ENCODE measurements around the gene CD99L2.
"Not testable (repeated sequence)": the region's sequence is repeated elsewhere in the genome, so short reads cannot be mapped to it uniquely, and the experiment has no call there.

CD99L2 gene

GRCh38 chrX:150896632-150897031 is 1.8 kb downstream of the CD99L2 start:
- no peak for DNase-seq (ENCODE audit: low read depth)

DNA sequence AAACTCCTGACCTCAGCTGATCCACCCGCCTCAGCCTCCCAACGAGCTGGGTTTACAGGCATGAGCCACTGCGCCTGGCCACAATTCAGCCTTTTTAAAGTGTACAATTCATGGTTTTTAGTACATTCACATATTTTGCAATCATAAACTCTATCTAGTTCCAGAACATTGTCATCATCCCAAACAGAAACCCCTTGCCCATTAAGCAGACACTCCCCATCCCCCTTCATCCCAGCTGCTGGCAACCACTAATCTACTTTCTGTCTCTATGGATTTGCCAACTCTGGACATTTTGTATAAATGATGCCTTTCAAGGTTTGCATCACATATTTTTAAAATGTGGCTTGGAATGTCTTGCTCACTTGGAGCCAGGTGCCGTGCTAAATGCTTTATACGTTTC is 4.5 kb downstream of the CD99L2 start:
- DNase-seq (ENCODE audit: low read depth): no peak

- DNase-seq (ENCODE audit: low read depth): no peak
These were observed 9.3 kb downstream of the CD99L2 start for GRCh38 chrX:150889131-150889530.

DNA sequence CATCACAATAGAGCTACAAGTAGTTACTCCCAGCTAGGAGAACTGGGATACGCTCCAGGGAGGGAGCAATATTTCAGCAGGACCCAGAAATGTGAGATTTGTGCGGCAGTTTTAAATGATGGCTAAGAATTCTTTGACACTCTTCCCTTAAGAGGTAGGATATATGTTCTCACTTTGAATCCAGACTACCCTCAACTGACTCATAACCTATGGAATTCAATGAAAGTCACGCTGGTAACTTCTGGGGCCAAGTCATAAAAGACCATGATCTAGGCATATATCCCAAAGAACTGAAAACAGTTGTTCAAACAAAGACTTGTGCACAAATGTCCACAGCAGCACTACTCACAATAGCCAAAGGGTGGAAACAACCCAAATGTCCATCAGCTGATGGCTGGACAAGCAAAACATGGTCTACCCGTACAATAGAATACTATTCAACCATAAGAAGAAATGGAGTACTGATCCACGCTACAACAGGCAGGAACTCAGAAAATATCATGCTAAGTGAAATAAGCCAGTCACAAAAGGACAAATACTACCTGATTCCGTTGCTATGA is 10.5 kb downstream of the CD99L2 start:
- no peak for DNase-seq (ENCODE audit: low read depth)

DNA sequence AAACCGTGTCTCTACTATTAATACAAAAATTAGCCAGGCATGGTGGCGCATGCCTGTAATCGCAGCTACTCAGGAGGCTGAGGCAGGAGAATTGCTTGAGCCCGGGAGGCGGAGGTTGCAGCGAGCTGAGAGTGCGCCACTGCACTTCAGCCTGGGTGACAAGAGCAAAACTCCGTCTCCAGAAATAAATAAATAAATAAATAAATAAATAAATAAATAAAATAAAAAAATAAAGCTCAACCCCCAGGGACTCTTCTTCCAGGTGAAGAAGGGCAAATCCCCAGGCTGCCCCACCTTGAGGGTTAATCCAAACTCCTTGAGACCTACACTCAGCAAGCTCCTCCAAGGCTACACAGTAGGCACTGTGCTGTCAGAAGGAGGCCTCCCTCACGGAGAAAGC is 11.2 kb downstream of the CD99L2 start:
- DNase-seq (ENCODE audit: low read depth): not testable (repeated sequence)

GRCh38 chrX:150886381-150886780 is 12.1 kb downstream of the CD99L2 start:
- DNase-seq (ENCODE audit: low read depth): no peak

GRCh38 chrX:150880808-150881165 is 17.7 kb downstream of the CD99L2 start:
- no peak for DNase-seq (ENCODE audit: low read depth)

GRCh38 chrX:150879855-150880807 is 18.3 kb downstream of the CD99L2 start:
- DNase-seq (ENCODE audit: low read depth): no peak

- not testable (repeated sequence) for DNase-seq (ENCODE audit: low read depth)
These were observed 22.8 kb downstream of the CD99L2 start for GRCh38 chrX:150875621-150876020.

DNA sequence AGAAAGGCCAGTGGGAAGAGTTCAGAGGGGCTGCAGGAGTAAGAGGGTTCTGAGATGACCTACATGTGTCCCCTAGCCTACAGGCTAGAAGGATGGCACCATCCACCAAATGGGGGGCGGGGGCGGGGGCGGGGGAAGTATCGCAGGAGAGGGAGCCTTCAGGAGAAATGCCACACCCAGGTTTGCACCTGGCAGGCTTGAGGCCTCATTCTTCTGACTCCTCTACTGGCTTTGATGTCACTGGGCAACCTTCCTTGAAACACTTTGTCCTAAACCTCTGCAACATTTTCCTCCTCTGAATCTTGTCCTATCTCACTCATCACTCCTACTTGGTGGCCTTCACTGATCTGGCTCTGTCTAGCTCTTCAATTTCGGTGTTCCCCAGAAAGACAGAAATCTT is 24.0 kb downstream of the CD99L2 start:
- DNase-seq (ENCODE audit: low read depth): no peak

DNA sequence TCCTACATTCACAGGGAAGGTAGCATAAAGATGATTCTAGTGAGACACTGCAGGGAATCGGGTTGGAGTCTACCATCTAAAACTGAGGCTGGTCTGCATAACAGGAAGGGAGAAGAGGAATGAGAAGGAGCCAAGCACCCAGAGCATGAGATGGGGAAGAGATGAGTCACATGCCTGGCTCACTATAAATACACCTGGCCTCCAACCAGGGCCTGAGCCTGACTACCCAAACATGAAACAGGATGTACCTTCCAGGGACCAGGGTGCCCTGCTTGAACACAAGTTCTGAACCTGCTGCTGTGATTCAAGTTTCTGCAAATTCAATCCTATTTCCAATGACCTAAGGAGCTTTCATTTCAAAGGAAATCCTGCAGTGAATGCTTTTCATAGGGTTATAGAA is 24.9 kb downstream of the CD99L2 start:
- DNase-seq (ENCODE audit: low read depth): no peak

- DNase-seq (ENCODE audit: low read depth): no peak
These were observed 25.6 kb downstream of the CD99L2 start for GRCh38 chrX:150872773-150873336.

DNA sequence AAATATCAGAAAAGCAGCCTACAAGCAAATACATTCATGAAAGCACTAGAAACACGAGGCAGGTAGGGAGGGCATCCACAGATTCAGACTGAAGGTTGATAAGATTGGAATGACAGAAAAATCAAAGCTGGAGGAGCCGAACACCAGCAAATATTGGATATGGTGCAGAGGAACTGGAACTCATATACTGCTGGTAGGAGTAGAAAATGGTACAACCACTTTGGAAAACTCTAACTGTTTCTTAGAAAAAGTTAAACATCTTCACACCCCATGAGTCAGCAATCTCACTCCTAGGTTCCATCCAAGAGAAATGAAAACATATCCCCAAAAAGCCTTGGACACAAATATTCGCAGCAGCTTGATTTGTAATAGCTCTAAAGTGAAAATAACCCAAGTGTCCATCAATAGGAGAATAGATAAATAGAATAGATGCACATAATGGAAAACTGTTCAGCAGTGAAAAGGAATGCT is 27.1 kb downstream of the CD99L2 start:
- no peak for DNase-seq (ENCODE audit: low read depth)

- no peak for DNase-seq (ENCODE audit: low read depth)
These were observed 27.8 kb downstream of the CD99L2 start for GRCh38 chrX:150870487-150871340.

DNA sequence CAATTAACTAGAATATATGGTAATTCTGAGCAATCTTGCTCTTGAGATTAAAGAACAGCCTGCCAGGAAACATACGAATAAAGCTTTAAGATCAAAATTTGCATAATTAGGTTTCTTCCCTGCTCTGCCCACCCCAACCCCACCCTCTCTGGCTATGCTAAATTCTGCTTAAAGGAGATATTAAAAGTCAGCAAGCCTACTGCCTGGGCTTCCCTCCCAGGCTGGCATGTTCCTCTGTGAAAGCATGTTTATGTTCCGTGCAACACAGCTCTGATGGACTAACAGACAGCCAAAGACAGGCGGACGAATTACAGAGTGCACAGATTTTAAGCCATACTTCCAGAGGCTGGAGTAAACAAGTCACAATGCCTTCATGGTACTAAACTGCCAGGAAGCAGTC is 28.4 kb downstream of the CD99L2 start:
- no peak for DNase-seq (ENCODE audit: low read depth)

GRCh38 chrX:150869450-150869849 is 29.0 kb downstream of the CD99L2 start:
- no peak for DNase-seq (ENCODE audit: low read depth)

DNA sequence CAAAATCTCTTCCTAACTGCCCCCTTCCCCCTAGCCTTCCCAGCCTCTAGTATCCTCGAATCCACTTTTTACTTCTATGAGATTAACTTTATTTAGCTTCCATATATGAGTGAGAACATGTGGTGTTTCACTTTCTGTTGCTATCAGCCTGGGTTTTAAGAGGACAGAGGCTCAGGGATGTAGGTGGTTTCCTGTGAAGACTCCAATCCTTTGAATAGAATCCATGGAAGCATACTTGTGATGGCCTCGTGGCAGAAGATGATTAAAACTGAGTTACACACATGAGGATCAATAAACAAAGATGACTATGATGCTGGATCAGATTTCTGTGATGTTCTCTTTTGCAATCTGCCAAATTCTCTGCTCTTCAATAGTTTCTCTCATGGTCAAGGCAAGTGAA is 29.8 kb downstream of the CD99L2 start:
- no peak for DNase-seq (ENCODE audit: low read depth)

DNA sequence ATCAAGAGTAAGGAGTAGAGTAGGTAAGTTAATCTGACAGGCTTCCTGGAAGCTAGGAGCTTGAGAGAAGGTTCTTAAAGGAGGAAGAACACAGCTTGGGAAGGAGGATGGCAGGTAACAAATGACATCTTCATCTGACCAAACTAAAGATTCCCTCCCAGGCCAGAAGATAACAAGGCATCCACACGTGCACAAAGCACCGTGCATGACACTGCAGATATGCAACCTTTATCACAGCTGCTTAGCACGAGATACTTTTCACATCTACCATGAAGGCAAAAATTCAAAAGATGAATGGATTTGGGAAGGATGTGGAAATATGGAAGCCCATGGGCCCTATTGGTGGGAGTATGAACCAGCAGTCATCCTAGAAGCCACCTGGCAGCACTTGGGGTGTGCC is 34.3 kb downstream of the CD99L2 start:
- DNase-seq (ENCODE audit: low read depth): no peak

- no peak for DNase-seq (ENCODE audit: low read depth)
These were observed 35.3 kb downstream of the CD99L2 start for GRCh38 chrX:150863191-150863590.

- DNase-seq (ENCODE audit: low read depth): no peak
These were observed 41.0 kb downstream of the CD99L2 start for GRCh38 chrX:150857453-150857852.

GRCh38 chrX:150856785-150857184 is 41.7 kb downstream of the CD99L2 start:
- no peak for DNase-seq (ENCODE audit: low read depth)

GRCh38 chrX:150856101-150856500 is 42.4 kb downstream of the CD99L2 start:
- no peak for DNase-seq (ENCODE audit: low read depth)
